HG03196 (cell line): ENCODE data around the gene RBM19.
"Not testable (repeated sequence)": the region's sequence is repeated elsewhere in the genome, so short reads cannot be mapped to it uniquely, and the experiment has no call there.

Experiments used
- ATAC-seq: cut with Tn5 transposase; IDR thresholded peaks from one replicate; pipeline ENCODE4 v1.9.1; 2021; ENCODE audit not compliant: unreplicated experiment

Gene RBM19, protein sequence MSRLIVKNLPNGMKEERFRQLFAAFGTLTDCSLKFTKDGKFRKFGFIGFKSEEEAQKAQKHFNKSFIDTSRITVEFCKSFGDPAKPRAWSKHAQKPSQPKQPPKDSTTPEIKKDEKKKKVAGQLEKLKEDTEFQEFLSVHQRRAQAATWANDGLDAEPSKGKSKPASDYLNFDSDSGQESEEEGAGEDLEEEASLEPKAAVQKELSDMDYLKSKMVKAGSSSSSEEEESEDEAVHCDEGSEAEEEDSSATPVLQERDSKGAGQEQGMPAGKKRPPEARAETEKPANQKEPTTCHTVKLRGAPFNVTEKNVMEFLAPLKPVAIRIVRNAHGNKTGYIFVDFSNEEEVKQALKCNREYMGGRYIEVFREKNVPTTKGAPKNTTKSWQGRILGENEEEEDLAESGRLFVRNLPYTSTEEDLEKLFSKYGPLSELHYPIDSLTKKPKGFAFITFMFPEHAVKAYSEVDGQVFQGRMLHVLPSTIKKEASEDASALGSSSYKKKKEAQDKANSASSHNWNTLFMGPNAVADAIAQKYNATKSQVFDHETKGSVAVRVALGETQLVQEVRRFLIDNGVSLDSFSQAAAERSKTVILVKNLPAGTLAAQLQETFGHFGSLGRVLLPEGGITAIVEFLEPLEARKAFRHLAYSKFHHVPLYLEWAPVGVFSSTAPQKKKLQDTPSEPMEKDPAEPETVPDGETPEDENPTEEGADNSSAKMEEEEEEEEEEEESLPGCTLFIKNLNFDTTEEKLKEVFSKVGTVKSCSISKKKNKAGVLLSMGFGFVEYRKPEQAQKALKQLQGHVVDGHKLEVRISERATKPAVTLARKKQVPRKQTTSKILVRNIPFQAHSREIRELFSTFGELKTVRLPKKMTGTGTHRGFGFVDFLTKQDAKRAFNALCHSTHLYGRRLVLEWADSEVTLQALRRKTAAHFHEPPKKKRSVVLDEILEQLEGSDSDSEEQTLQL

DNA sequence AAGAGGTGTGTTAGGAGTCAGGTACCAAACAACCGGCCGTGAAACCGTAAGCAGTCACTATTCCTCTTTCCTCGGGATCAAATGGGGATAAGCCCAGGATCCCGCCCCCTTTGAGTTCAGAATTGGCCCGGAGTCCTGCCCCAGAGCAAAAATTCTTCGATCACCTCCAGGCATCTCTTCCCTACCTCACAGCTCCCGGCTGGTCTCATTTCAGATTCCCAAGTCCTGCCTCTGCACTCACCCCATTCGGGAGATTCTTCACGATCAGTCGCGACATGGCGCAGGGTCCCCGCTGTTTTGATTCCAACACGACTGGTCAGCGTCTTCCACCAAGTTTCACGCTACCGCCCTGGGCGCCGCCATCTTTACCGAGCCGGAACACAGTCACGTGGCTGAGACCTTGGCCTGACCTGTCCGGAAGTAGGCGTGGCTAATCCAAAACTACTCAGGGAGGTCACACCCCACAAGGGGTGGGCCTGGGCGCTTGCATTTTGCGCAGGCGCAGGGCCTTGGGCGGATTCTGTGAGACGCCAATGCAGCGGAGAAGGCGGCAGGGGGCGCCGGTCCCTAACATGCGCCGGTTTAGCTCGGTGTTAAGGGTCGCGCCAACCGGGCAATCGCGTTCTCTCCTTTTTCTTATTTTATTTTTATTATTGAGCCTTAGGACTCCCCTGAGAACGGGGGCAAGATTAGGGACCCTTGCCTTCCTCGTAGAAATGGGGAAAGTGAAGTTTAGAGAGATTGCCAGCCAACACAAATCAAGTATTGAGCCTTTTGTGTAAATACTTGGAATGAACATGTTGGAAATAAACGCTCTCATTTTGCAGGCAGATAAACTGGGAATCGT, at the start of gene RBM19:
Gene RBM19, minus strand, starts transcription at position 375 of the 847 bp plus-strand sequence. Its CDS starts 98 bp downstream, at position 277.
- ATAC-seq, result peak; percentile 96

DNA sequence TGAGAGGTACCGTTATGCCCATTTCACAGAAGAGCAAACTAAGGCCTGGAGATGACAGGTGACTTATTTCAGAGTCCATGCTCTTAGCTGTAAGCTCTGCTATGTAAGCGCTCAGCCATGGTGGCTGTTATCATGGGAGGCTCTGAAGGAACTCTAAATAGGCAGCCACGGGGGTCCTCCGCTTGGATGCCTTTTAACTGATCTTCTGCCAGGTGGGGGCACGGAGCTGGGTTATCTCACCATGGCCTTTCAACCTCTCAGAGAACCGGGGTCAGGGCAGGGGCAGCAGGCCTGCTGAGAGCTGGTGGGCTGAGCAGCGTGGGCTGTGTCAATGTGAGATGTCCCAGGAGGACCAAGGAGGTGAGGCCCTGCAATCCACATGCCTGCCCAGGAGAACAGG, 49.7 kb upstream of the RBM19 start:
- ATAC-seq, result no peak

DNA sequence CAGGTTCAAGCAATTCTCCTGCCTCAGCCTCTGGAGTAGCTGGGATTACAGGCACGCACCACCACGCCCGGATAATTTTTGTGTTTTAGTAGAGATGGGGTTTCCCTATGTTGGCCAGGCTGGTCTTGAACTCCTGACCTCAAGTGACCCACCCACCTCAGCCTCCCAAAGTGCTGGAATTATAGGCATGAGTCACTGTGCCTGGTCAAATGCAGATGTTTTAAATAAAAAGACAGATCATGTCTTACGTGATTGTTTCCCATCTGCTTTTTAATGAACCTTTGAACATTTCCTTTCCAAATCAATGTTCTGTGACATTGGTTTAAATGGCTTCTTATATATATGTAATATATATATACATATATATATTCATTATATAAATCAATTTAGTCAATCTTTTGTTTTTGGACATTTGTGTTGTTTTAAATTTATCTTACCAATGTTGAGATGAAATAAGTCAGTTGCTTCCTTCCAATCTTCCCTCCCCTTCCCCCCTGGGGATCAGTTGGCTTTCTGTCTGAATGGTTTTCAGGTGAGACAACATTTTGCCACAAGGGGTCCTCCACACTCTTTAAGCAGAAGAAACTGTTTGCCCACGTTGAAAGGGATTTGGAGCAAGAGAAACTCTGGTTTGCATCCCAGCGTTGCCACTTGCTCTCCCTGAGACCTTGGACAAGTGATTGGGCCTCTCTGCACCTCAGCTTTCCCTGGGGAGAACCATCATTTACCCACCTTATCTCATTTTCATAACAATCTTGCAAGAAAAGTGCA, 47.6 kb upstream of the RBM19 start:
- no peak for ATAC-seq

DNA sequence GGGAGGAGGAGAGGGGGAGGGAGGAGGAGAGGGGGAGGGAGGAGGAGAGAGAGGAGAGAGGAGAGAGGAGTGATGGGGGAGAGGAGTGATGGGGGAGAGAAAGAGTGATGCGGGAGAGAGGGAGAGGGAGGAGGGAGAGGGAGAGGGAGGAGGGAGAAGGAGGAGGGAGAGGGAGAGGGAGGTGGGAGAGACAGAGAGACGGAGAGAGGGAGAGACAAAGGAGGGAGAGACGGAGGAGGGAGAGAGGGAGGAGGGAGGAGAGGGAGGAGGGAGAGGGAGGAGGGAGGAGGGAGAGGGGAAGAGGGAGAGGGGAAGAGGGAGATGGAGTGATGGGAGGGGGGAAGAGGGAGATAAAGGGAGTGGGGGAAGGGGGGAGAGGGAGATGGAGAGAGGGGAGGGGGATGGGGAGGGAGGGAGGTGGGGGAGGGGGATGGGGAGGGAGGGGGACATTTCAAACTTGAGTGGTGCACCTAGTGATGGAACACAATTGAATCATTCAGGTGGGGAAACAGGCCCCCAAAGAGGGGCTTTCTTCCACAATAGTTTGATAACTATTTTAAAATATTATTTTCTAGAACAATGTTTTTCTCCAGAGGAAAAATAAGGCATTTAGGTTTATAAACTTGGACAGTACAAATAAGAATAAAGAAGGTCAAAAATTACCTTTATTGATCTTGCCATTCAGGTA, 46.8 kb upstream of the RBM19 start:
- no peak for ATAC-seq

DNA sequence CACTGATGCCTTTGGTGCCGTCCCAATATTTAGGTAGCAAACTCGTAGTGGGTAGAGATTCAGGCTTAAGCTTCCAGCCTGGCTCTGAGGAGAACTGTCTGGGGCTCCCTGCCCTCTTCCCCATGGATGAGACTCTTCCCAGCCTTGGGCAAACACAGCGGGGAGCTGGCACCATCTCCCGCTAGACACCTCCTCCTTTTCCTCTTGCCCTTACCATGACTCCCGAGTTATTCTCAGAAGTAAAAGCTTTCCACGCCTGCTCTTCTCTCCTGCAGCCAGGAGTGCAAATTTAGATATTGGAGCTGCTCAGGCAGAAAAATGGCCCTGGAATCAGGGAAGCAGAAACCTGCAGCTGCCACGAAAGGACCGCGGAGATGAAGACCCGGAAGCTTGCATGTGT, 45.6 kb upstream of the RBM19 start:
- ATAC-seq, result no peak

DNA sequence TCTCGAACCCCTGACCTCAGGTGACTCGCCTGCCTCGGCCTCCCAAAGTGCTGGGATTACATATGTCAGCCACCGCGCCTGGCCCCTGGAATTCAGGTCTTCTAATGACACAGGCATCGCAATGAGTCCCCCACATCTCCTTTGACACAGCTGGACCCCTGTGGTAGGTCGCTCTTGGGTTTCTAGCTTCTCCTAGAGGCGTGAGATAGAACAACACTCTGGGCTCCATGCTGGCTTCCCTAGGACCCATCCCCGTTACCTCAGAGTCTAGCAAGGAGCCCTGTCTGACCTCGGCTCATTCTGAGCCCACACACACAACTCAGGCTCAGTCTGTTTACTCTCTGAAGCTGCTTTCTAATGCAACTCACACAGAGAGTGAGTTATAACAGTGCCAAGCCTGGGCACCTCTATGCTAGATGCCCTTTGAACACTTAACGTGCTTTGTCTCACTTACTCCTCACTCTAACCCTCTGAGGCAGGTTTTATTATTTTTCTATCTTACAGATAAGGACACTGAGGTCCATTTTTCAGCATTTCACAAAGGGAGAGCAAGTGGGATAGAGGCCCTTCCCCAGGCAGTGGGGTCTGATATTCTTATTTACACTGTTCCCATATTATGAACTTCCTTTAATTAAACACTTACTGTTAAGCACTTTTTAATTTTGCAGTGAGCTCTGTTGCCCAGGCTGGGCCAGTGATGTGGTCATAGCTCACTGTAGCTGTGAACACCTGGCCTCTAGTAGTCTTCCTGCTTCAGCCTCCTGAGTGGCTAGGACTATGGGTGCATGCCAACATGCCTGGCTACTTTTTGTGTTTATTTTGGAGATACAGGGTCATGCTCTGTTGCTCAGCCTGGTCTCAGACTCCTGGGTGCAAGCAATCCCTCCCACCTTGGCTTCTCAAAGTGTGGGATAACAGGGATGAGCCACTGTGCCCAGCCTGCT, 40.6 kb upstream of the RBM19 start:
- no peak for ATAC-seq

DNA sequence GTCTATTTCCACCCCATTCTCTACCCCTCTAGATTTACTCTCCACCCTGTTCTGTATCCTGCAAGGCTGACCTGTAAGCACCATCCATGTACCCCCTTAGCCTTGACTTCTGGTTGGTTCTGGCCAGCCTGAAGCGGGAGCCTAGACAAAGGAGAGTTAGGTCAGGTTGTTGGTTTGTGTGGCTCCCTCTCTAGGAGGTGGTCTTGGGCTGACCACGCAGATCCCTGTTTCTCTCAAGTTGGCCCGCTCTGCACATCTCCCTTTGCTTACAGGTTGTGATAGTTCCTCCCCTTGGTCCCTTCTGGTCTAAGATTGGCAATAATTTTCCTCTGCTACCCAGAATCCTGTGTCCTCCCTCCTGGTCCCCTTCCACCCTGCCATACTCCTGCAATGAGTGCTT, 38.3 kb upstream of the RBM19 start:
- ATAC-seq, result no peak

DNA sequence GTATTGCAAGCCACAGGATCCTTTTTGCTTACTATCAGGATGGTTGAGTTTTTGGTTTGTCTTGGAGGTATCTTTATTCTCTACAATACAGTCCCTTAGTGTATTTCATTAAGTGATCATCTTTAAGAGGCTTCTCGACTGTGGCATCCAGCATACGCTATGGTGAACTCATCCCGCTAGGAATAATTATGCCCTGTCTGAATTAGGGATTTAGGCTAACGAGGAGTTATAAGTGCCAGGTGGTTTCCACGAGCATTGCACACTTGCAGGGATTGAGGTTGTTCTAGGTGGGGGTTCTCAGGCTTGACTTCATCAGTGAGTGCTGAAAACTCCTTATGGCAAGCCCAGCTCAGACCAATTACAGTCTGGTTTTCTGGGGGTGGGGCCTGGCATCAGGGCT, 37.2 kb upstream of the RBM19 start:
- no peak for ATAC-seq

DNA sequence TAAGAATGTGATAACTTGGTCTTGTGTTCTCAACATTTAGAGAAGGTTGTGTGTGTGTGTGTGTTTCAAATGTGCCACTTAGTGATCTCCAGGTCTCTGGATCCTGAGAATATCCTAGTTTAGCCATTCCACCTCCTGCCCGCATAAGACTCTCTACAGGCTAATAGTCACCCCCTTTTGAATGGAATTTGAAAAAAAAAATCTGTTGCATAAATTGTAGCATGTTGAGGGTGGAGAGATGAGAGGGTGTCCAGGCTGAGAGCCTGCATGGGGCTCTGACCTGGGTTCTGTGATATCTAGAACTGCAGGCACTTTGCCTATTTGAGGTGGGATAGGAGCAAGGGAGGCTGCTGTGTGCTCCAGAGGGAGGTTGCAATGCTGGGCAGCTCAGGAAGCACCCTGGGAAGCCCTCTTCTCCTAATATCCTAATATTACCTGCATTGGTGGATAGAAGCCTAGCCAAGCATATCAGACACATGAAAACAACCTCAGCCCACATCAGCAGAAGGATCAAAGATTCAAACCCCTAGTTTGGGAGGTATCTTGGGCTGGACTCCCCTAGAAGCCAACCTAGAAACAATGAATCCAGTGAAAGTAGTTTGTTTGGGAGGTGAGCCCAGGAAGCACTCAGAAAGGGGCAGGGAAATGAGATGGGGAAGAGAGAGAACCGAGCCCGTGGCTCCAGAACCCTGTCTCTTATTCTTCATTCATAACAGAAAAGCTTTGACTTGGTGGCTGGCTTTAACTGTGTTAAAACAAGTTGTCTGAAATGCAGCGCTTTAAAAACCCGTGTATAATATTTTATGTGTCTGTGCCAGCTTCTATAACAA, 35.6 kb upstream of the RBM19 start:
- no peak for ATAC-seq

DNA sequence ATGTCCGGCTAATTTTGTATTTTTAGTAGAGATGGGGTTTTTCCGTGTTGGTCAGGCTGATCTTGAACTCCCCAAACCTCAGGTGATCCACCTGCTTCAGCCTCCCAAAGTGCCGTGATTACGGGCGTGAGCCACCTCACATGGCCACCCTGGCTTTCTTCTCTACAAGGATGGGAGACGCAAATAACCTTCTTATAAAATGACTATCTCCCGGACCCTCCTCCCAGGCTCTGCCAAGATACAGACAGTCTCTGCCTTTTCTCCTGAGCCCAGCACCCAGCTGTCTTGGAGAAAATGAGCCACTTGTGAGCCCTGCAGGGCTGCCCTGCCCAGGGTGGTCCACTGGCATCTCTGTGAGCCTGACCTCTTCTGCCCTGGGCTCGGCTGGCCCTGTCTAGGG, 34.7 kb upstream of the RBM19 start:
- no peak for ATAC-seq

DNA sequence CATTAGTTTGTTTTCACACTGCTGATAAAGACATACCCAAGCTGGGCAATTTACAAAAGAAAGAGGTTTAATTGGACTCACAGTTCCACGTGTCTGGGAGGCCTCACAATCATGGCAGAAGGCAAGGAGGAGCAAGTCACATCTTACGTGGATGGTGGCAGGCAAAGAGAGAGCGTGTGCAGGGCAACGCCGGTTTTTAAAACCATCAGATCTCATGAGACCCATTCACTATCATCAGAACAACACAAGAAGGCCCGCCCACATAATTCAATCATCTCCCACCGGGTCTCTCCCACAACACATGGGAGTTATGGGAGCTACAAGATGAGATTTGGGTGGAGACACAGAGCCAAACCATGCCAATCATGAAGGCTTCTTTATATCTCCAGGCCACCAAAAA, 34.1 kb upstream of the RBM19 start:
- not testable (repeated sequence) for ATAC-seq

DNA sequence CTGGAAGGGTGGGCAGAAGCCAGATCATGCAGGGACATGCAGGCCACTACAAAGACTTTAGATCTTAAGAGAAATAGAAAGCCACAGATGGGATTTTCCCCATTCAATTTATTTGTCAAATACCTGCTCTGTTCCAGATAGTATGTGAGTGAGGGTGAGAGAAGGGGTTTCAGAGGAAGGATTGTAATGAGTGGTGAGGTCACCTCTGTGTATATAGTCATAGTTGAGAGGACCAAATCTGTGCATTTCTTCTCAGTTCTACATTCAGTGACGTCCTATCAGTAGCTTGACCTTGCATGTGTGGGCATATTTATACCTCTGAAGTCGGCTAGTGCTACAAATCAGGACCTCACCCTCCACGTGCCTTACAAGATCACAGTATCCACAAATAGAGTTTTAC, 31.2 kb upstream of the RBM19 start:
- no peak for ATAC-seq

DNA sequence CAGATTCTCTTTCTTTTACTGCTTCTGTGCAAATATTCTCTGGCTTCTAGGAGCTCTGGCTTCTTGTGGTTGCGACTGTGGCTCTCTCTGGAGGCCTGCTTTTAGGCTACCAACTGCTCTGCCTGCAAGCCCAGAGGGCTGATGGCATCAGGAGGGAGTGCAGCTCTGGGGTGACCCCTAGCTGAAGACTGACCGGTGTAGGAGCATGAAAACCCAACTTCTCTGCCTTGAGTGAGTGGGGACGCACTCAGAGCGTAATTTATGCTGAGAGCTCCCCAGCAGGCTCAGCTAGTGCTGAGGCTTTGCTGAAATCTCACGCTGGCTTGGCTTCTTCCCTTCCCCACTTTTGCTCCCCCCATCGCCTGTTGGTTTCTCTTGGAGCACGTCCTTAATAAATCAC, 29.9 kb upstream of the RBM19 start:
- no peak for ATAC-seq

DNA sequence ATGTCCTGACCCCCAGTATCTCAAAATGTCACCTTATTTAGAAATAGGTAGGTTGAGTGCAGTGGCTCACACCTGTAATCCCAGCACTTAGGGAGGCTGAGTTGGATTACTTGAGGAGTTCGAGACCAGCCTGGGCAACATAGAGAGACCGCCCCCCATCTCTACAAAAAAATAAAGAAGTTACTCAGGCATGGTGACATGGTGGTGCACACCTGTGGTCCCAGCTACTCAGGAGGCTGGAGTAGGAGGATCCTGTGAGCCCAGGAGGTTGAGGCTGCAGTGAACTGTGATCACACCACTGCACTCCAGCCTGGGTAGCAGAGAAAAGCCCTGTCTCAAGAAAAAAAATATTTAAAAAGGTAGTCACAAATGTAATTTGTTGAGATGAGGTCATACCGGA, 27.9 kb upstream of the RBM19 start:
- no peak for ATAC-seq

DNA sequence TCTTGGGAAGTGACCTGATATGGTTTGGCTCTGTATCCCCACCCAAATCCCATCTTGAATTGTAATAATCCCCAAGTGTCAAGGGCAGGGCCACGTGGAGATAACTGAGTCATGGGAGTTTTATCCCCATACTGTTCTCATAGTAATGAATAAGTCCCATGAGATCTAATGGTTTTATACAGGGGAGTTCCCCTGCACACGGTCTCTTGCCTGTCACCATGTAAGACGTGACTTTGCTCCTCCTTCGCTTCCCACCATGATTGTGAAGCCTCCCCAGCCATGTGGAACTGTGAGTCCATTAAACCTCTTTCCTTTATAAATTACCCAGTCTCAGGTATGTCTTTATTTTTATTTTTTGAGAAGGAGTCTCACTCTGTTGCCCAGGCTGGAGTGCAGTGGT, 26.6 kb upstream of the RBM19 start:
- not testable (repeated sequence) for ATAC-seq

DNA sequence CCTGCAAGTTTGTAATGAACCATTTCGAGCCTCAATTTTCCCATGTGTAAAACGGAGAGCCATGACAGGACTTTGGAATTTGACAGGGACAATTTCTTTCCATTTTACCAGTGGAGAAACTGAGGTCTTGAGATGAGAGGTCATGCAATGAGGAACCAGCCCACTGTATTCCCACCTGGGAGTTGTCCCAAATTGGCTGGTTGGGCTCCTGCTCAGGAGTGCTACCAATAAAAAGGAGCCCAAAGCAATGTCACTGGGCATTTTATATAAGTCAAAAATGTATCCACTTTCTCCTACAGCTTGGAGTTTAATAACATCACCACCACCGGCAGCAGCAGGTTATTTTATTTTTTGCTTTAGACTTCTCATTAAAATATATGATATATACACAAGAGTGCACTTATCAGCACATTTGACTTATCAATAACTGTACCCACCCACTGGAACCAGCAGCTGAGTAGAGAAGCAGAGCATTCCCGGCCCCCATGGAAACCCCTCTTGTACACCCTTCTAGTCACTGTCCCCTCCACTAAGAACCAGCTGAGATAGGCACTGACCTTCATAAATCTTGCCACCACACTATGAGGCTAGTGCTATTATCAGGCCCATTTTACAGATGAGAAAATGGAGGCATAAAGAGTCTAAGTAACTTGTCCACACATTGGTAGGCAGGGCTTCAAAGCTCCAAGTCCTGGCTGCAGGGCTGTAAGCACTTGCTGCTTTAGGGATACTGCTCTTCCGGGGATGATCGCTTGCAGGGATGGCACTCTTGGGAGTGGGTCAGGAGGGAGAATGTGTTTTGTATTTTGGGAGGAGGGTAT, 25.3 kb upstream of the RBM19 start:
- ATAC-seq, result no peak
